Endometrium (tissue), 2 donors: ENCODE results near the gene ACOD1.
A peak's percentile ranks its signal among the peaks of the same experiment; 100 is the strongest.
"Not testable (repeated sequence)": the region's sequence is repeated elsewhere in the genome, so short reads cannot be mapped to it uniquely, and the experiment has no call there.

ENCODE experiments used
- FAIRE-seq: peaks from 2 replicates; lab custom pipeline; 2012; peaks lifted over from hg19 to GRCh38; lab: Jason Lieb, UNC
- donor health status: control.
- donor health status: control.

ACOD1 gene

DNA sequence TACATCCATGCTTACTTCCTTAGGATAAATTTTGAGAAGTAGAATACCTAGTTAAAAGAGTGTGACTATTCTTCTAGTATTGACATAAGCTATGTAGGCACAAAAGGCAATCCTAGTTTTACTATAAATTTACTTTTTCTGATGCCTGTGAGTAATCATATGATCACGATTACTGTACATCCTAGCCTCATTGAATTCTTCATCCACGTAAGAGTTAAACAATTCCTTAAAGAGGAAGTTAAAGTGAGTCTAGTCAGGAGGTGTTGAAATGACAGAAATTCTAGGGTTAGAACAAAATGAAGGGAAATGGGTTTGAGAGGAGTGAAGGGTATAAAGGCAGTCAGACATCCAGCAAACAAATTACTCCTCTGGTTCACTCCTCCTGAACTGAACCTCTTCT is at the start of gene ACOD1:
ACOD1 (plus strand) TSS at position 363 of the 400 bp plus-strand sequence. CDS start 48 bp downstream, outside the sequence.
- FAIRE-seq: no peak

DNA sequence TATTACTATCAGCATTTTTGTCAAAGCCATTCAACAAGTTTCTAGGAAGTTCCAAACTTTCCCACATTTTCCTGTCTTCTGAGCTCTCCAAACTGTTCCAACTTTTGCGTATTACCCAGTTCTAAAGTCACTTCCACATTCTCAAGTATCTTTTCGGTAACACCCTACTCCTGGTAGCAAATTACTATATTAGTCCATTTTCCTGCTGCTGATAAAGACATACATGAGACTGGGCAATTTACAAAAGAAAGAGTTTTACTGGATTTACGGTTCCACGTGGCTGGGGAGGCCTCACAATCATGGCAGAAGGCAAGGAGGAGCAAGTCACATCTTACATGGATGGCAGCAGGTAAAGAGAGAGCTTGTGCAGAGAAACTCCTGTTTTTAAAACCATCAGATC is 49.2 kb upstream of the ACOD1 start:
- FAIRE-seq: not testable (repeated sequence)

DNA sequence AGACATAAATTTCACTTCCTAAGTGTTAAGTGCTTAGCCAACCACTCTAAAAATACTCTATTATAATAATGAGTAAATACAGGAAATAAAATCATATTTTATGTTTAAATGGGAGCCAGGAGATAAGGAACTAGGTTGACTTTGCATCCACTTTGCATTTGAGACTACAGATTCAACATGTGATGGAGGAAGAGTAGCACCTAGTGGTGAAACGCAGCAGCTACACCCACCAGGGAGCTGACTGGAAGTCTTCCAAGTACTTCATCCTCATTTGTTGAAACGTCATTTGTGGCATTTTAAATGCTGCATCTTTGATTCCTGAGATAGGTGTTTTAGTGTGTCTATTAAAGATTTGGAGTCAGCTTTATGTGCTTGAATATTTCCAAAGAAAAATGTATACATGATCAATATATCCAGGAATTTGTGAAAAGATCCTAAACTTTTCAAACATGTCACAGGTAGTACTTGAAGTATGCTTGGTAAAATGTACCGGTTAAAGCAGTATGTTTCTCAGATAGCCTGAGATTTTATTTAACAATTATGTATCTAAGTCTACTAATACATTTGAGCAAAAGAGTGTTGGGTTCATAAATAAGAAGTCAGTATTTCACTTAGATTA is 44.7 kb upstream of the ACOD1 start:
- FAIRE-seq: peak; percentile 89

DNA sequence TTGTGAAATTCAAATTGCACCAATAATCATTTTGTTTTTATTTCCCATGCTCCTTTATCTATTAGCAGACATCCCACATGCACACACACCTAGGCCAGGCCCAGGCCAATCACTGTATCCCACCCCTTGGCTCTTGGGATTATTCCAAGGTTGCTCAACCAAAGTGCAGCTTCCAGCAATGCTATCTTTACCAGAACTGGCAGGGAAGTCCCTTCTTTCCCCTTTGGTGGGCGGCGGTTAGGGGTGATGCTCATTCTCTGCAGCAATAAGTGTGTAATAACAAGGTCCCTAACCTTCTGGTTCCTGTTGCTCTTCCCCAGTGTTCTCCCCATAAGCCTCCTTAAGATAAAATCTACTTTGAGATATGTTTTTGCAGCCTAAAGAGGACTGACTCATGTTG is 43.8 kb upstream of the ACOD1 start:
- FAIRE-seq: no peak

DNA sequence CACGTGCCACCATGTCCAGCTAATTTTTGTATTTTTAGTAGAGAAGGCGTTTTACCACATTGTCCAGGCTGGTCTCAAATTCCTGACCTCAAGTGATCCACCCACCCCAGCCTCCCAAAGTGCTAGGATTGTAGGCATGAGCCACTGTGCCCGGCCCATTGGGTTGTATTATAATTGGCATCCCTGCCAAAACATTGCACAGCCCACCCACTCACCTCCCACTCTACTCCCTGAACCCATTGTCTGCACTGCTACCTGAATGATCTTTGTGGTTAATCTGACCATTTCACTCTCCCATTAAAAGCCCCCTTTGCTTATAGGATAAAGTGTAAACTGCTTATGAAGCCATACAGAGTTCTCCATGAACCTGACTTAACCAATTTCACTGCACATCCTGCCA is 35.8 kb upstream of the ACOD1 start:
- FAIRE-seq: no peak

DNA sequence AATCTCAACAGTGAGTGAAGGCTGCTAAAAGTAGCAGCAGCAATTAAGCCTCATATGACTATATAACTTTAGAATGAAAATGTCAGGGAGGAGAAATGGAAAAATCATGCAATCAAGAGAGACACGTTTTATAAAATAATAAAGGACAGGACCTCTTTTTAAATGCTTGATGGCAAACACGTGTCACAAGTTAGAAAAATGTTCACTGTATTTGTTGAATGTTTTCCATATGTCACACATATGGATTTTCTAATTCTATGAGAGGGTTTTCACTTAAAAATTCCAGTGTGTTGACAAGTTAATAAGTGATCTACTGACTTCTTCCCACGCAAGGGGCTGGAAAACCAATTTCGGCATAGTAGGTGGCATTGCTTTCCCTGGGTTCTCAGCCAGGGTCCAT is 34.4 kb upstream of the ACOD1 start:
- FAIRE-seq: no peak

DNA sequence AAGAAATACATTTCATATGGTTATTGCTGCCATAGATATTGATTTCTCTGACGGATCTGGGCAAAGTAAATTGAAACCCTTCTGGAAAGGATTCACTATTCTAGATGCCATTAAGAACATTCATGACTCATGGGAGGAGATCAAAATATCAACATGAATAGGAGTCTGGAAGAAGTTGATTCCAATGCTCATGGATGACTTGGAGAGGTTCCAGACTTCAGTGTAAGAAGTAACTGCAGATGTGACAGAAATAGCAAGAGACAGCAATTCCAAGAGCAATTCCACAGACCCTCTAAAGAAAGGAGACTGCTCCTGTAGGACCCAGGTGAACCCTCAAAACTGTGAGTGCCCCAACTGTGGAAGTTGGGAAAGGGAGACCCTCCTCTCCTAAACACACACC is 31.2 kb upstream of the ACOD1 start:
- no peak for FAIRE-seq

DNA sequence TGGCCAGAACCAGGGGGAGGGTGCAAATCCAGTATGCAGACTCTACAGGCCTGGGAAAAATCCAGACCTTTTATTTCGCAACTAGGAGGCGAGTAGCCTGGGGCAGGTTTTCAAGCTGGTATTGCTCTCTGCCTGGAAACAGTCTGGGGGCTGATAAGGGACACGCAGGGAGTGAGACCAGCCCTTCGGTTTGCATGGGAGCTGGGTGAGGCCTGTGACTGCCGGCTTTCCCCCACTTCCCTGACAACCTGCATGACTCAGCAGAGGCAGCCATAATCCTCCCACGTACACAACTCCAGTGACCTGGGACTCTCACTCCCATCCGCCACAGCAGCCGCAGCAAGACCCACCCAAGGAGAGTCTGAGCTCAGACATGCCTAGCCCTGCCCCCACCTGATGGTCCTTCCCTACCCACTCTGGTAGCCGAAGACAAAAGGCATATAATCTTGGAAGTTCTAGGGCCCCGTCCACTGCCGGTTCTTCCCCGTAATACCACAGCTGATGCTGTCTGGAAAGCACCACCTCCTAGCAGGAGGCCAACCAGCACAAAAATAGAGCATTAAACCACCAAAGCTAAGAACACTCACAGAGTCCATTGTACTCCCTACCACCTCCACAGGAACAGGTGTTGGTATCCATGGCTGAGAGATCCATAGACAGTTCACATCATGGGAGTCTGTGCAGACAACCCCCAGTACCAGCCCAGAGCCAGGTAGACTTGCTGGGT is 30.4 kb upstream of the ACOD1 start:
- not testable (repeated sequence) for FAIRE-seq

DNA sequence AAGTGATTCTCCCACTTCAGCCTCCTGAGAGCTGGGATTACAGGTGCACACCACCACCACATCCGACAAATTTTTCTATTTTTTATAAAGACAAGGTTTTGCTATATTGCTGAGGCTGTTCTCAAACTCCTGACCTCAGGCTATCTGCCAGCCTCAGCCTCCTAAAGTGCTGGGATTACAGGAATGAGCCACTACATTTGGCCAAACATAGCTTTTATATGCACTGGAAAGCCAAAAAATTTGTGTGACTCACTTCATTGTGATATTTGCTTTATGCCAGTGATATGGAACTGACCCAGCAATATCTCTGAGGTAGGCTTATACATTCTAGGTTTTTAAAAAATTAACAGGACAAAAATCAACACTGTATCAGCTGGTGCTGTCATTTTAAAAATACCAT is 26.8 kb upstream of the ACOD1 start:
- no peak for FAIRE-seq

DNA sequence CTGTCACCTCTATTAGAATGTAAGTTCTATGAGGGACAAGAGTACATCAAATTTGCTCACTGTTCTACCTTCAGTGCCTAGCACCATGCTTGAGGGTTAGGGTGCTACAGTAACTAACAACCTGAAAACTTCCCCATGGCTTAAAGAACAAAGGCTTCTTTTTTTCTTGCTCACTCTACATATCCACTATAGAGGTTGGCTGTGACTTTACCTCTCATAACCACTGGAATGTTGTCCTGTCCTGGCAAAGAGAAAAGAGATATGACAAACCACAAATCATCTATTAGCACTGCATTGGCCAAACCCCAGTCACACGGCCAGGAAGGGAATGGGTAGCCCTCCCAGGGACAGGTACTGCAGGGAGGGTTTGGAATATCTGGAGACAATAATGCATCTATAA is 23.2 kb upstream of the ACOD1 start:
- FAIRE-seq: no peak

DNA sequence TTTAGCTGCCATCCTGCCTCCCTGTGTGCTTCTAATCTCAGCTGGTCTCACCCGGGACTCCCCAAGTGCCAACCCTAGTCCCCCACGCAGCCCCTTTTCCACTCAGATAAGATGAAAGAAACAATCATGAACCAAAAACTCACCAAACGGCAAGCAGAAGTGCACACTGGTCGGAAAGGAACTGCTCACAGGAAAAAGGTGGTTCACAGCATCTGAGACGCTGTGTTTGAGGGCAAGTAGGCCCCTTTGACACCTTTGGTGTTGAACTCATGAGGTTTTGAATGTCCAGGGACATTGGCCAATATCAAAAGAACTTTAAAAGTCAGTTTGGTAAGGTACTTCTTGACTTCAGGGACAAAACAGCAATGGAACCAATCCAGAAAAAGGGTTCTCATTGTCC is 20.4 kb upstream of the ACOD1 start:
- FAIRE-seq: no peak

DNA sequence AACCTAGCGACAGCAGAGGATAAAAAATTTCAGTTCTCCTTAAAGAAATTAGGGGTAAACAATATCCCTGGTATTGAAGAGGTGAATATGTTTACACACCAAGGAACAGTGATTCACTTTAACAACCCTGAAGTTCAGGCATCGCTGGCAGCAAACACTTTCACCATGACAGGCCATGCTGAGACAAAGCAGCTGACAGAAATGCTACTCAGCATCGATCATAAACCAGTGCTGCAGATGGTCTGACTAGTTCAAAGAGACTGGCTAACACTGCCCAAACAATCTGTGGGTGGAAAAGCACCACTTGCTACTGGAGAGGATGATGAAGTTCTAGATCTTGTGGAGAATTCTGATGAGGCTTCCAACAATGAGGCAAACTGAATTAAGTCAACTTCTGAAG is 19.9 kb upstream of the ACOD1 start:
- FAIRE-seq: no peak

DNA sequence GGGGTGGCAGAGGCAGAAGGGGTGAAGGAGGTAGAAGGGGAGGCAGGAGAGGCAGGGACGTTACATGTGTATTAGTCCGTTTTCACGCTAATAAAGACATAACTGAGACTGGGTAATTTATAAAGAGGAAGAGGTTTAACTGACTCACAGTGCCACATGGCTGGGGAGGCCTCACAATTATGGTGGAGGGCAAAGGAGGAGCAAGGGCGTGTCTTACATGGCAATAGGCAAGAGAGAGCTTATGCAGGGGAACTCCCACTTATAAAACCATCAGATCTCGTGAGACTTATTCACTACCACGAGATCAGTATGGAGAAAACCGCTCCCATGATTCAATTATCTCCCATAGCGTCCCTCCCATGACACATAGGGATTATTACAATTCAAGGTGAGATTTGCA is 19.0 kb upstream of the ACOD1 start:
- no peak for FAIRE-seq

DNA sequence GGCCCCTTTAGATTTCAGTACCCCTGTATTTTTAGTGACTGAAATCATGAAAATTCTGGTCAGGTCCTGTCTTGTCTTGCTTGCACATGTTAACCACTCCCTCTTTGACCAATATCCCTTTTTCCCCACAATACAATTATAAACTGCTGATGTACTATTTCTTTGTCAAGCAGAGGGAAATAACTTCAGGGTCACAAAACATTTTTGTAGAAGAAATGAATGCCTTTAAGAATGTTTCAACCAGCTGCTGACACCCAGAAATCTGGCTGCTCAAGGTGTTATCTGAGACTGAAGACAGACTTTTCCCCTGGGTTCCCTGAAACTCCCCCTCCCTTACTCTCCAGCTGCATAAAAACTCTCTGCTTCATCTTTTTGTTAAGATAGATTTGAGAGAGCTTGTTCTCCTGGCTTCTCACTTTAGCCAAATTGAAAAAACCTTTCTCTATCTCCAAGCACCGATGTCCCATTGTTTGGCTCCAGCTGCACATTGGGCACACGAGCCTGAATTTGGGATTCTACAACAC is 18.4 kb upstream of the ACOD1 start:
- no peak for FAIRE-seq

DNA sequence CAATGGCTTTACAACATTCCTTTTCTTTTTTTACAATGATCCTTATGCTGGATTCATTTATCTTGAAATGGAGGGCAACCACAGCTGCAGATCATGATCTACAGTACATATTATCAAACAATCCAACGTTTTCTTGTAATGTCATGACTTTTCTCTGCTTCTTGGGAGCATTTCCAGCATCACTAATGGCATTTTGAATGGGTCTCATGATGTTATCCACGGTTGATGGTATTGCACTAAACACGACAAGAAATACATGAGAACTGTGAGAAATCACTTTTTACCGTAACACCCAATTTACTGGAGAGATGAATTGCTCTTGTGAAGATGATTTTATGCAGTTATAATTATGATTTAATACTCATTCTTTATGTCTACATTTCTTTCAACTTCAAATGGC is 16.2 kb upstream of the ACOD1 start:
- FAIRE-seq: no peak

DNA sequence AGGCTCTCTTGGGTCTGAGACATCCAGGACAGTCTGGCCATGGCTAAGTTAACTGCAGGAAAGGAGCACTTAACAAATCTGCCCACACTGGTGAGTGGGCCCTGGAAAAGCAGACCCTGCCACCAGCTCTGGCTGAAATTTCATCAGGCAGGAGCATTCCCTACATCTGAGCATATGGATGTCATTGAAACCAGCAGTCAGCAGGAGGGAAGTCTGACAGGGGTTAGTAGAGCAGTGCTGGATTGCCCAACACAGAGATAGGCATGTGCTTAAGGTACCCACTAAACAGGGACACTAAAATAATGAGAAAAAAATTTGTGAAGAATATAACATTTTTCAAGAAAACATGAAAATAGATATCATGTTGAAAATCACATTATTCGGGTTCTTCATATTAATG is 13.6 kb upstream of the ACOD1 start:
- no peak for FAIRE-seq

DNA sequence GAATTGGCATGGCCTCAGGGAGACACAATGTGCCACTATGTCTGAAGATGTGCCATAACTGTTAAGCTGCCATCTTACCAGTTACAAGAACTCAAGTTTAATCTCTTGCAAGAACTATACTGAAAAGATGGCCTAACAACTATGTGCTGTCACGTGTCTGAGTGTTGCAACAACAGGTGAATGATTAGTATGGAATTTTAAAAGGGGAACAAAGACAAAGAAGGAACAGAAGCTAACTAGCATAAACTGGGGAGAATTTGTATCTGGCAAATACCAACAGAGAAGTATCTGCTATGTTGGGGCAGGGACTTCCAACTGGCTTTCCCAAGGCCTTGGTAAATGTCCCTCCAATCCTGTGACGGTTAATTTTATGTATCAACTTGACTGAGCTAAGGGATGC is 11.5 kb upstream of the ACOD1 start:
- no peak for FAIRE-seq

DNA sequence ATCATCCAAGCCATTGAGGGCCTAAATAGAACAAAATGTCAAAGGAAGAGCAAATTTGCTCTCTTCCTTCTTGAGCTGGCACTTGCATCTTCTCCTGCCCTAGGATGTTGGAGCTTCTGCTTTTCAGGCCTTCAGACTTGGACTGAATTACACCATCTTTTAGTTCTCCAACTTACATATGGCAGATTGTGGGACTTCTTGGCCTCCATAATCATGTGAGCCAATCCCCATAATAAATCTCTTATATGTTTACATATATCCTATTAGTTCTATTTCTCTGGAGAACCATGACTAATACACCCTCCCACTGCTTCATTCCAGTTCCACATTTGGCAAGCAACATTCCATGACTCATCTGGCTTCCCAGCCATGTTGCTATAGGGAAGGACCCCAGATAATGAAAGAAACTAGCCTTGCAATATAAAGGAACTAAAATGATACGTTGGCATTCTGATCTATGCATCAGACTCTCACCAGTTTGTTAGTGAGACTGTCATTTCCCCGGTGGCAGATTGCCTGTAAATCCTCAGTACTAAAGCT is 11.0 kb upstream of the ACOD1 start:
- no peak for FAIRE-seq

DNA sequence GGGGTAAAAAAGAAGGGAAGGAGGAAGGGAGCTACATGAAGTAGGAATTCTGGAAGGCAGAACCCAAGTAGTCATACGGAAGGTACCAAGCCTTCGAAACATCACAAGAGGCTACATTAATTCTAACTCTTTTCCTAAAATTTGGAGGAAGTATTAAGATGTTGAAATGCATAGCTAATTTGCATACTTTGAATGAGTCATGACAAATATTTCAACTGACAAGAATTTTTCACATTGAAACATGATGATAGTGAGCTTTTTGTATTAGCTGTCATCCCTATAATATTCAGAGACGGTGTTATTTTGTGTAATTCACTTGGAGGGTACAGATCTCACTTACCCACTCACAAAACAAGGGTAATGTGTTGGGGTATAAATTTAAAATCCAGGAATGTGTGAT is 9.1 kb upstream of the ACOD1 start:
- FAIRE-seq: no peak

DNA sequence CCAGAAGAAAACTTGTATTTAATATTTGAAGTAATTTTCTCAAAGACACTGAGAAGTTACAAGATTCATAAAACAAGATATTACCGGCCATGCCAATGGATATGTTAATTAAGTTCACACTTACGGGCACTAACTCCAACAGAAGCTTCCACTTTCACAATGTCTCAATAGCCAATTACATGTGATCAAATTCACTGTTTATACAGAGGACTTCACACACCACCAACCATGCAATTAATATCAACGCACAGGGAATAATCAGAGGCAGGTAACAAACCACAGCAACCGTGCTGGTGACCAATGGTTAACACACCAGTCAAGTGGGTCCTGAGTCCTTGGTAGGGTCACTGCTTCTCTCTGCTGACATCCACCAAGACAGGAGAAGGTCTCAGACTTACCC is 5.9 kb upstream of the ACOD1 start:
- no peak for FAIRE-seq

DNA sequence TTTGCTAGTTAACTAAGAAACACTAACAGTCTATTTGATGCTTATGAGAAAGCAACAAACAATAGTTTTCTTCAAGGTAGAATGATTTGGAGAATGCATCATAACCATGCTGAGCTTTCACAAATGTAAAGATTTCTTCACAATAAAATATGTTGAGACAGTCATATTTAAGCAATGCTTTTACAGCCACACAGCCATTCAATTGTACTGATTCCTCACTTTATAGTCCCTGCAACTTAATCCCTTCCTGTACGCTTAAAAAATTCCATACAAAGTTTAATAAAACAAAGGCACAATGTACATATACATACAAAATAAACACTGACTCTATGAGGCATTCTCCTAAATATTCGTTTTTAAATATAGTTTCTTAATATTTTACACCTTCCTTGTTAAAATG is 4.7 kb upstream of the ACOD1 start:
- no peak for FAIRE-seq

DNA sequence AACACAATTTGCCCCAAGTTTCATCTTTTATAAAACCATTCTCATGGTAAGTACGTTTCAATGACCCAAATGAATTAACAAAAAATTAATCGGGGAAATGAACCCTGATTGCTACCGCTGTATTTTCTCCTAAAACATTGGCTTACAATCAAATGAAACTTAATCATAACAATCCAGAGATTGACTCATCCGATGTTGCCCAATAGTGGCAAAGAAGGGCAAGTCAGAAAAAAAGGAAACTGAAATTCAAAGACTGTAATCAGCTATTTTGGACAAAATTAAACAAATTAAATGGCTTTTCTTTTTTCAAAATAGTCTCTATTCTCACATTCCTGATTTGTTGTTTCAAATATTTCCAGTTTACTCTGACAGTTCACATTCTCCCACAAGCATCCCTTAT is 3.9 kb upstream of the ACOD1 start:
- no peak for FAIRE-seq

DNA sequence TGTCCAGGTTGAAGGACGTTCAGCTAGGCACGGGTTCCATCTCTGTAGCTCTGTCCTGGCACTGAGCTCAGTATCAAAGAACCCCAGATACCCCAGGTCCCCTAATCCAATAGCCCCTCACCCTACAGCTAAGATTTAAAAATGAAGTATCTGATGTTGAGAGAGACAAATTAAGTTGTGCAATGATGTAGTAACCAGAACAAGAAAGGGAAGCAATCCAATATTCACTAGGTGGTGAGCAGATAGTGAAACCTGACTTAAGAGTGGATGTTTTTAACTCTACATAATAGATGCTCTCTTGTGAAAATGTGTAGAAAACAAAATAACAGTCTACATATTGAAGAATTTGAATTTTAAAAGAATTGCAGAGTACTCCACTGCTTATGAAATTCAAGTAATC is 1.8 kb downstream of the ACOD1 start:
- no peak for FAIRE-seq

DNA sequence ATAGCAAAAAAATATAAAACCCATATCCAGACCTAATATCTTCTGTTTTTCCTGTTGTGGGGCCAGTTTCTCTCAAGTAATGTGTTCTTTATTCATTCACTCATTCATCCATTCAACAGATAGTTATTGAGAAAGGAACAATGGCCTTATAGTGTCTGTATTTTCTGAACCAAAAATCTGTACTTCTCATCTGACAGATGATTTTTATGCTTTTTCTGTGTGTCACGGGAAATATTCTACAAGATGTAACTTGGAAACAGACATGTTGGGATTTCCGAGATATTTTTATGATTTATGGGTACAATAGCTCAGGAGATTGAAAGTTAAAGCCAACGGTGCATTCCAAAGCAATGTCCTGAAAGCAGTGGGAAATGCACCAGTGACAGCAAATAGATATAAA is 5.7 kb downstream of the ACOD1 start:
- no peak for FAIRE-seq
